A549 (cell line): ENCODE measurements around the gene CMTM1. TPM values are rescaled to one million over a fixed set of nuclear protein-coding genes. Genes with fewer than 3 reads are reported as not detected.

Experiments used
- ATAC-seq, 2 experiments: fragments of 200-7000 bp in 1 of 2; fragments of >200 bp in 1 of 2; cut with Nextera tagmentation in 1 of 2; cut with Tn5 transposase in 1 of 2; 3 replicates each; pipeline versions ENCODE4 v1.8.0 to v1.9.1; 2018 to 2020; ENCODE audit warnings: mild to moderate bottlenecking in 1 of 2, moderate library complexity in 1 of 2
- CTCF ChIA-PET: fragments of 300-600 bp; sonication (Branson Sonifier 250); formaldehyde crosslinking; extraction: SDS; loops from one replicate; lab custom pipeline; 2021; ENCODE audit warnings: antibody characterized with exemption, inconsistent platforms; lab: Yijun Ruan, JAX
- POLR2A ChIA-PET: fragments of 350-600 bp; formaldehyde crosslinking; extraction: SDS; loops from one replicate; lab custom pipeline; 2021; ENCODE audit warnings: antibody characterized with exemption, inconsistent platforms; lab: Yijun Ruan, JAX
- DNase-seq, 2 experiments: peaks; one replicate each; pipeline versions ENCODE4 v3.0.0 to v3.0.0-alpha.2; 2011 to 2016; ENCODE audit warnings: low read depth in 1 of 2, low spot score in 1 of 2
- FAIRE-seq: peaks from 2 replicates; lab custom pipeline; 2011; peaks lifted over from hg19 to GRCh38; lab: Jason Lieb, UNC
- H3K27ac ChIP-seq, 2 experiments: fragments of >200 bp; sonication (Bioruptor Twin); formaldehyde crosslinking; 3 replicates each; pipeline ENCODE4 v1.5.1; 2016 to 2017
- H3K4me1 ChIP-seq: fragments of >200 bp; sonication (Bioruptor Twin); formaldehyde crosslinking; 3 replicates; pipeline ENCODE4 v1.6.1; 2016
- H3K4me2 ChIP-seq: fragments of >200 bp; sonication (Bioruptor Twin); formaldehyde crosslinking; 3 replicates; pipeline ENCODE4 v1.6.1; 2016
- H3K4me3 ChIP-seq: fragments of >200 bp; sonication (Bioruptor Twin); formaldehyde crosslinking; 3 replicates; pipeline ENCODE4 v1.5.1; 2016
- H3K9me3 ChIP-seq: fragments of >200 bp; sonication (Bioruptor Twin); formaldehyde crosslinking; 3 replicates; pipeline ENCODE4 v1.6.1; 2016
- CHD2 ChIP-seq: fragments of 150-350 bp; IDR thresholded peaks from 2 replicates; pipeline ENCODE4 v1.6.1; 2014; ENCODE audit warnings: low read length; ENCODE audit not compliant: partially characterized antibody
- CHD4 ChIP-seq: fragments of 200-600 bp; sonication (generic); IDR thresholded peaks from 2 replicates; pipeline ENCODE4 v1.6.1; 2016; ENCODE audit warnings: antibody characterized with exemption, mild to moderate bottlenecking, borderline replicate concordance
- FOSB ChIP-seq: fragments of 250-450 bp; sonication (Bioruptor Pico); IDR thresholded peaks from 2 replicates; pipeline ENCODE4 v1.5.0; 2020; ENCODE audit warnings: mild to moderate bottlenecking, moderate library complexity
- FOXS1 ChIP-seq: fragments of 250-450 bp; sonication (Bioruptor Pico); IDR thresholded peaks from 2 replicates; pipeline ENCODE4 v1.5.0; 2020; ENCODE audit warnings: mild to moderate bottlenecking, moderate library complexity
- GATA3 ChIP-seq: IDR thresholded peaks from 2 replicates; pipeline ENCODE4 v1.6.1; 2012; ENCODE audit warnings: borderline replicate concordance
- HDAC2 ChIP-seq: fragments of 200-600 bp; sonication (generic); IDR thresholded peaks from 2 replicates; pipeline ENCODE4 v1.6.1; 2016
- HOXA7 ChIP-seq: fragments of 250-450 bp; sonication (Bioruptor Pico); IDR thresholded peaks from 2 replicates; pipeline ENCODE4 v1.5.0; 2020; ENCODE audit warnings: mild to moderate bottlenecking, moderate library complexity
- HOXB13 ChIP-seq: fragments of 250-450 bp; sonication (Bioruptor Pico); IDR thresholded peaks from 2 replicates; pipeline ENCODE4 v1.5.0; 2020; ENCODE audit warnings: low read depth, mild to moderate bottlenecking, moderate library complexity
- HOXB5 ChIP-seq: fragments of 250-450 bp; sonication (Bioruptor Pico); IDR thresholded peaks from 2 replicates; pipeline ENCODE4 v1.5.0; 2020; ENCODE audit warnings: mild to moderate bottlenecking, moderate library complexity
- JUN ChIP-seq, 2 experiments: fragments of >200 bp; sonication (Bioruptor Twin); formaldehyde crosslinking; IDR thresholded peaks; 2 replicates in 1 of 2; 3 replicates in 1 of 2; pipeline ENCODE4 v1.6.1; 2016 to 2017
- JUNB ChIP-seq: fragments of >200 bp; sonication (Bioruptor Twin); formaldehyde crosslinking; IDR thresholded peaks from 2 replicates; pipeline ENCODE4 v1.6.1; 2016
- MAZ ChIP-seq: fragments of 150-350 bp; IDR thresholded peaks from 2 replicates; pipeline ENCODE4 v1.6.1; 2014; ENCODE audit warnings: antibody characterized with exemption, low read depth, low read length, borderline replicate concordance
- MYC ChIP-seq: IDR thresholded peaks from 2 replicates; pipeline ENCODE4 v1.6.1; 2012; ENCODE audit warnings: mild to moderate bottlenecking, inconsistent platforms, low read length, improper control_type of control experiment, borderline replicate concordance
- NFE2L2 ChIP-seq: fragments of 150-350 bp; conservative IDR thresholded peaks from 2 replicates; pipeline ENCODE4 v1.6.1; 2014; ENCODE audit warnings: low read length
- NR3C1 ChIP-seq: fragments of >200 bp; sonication (Bioruptor Twin); formaldehyde crosslinking; IDR thresholded peaks from 3 replicates; pipeline ENCODE4 v1.6.1; 2017
- RARB ChIP-seq: fragments of 250-450 bp; sonication (Bioruptor Pico); IDR thresholded peaks from 2 replicates; pipeline ENCODE4 v1.8.0; 2021; ENCODE audit warnings: mild to moderate bottlenecking, moderate library complexity
- ZNF302 ChIP-seq: fragments of 250-450 bp; sonication (Bioruptor Pico); IDR thresholded peaks from 2 replicates; pipeline ENCODE4 v1.9.0; 2021; ENCODE audit warnings: inconsistent platforms, mild to moderate bottlenecking, moderate library complexity
- WGBS: methylation state at CpG from one replicate; pipeline ENCODE4 v1.1.6; 2017; ENCODE audit errors: missing lambda C conversion rate; 5-methylcytosine and 5-hydroxymethylcytosine counted together
- polyA plus RNA-seq, 4 experiments: library from polyadenylated mRNA; depleted of rRNA in 3 of 4; stranded (reverse); fragments of >200 nt; fragmentation: RNase III in 1 of 4; extraction: RNeasy Plus Mini Kit Qiagen cat#74134 plus additional on column Dnase treatment in 1 of 4; gene quantifications; 2 replicates in 3 of 4; 3 replicates in 1 of 4; pipeline ENCODE4 v1.2.3, GENCODE V29; 2011 to 2017
- TF ChIP-seq, protein P1 (sequence below): fragments of 200-600 bp; sonication (generic); IDR thresholded peaks from 2 replicates; pipeline ENCODE4 v1.6.1; 2016; ENCODE audit warnings: antibody characterized with exemption, mild to moderate bottlenecking, moderate library complexity
- TF ChIP-seq, protein P2 (sequence below): fragments of 450-650 bp; IDR thresholded peaks from 2 replicates; pipeline ENCODE4 v1.6.1; 2014; ENCODE audit warnings: antibody characterized with exemption
- TF ChIP-seq, protein P3 (sequence below): fragments of 150-350 bp; IDR thresholded peaks from 2 replicates; pipeline ENCODE4 v1.6.1; 2014; ENCODE audit warnings: low read depth, mild to moderate bottlenecking, low read length
- TF ChIP-seq, protein P4 (sequence below): IDR thresholded peaks from 2 replicates; pipeline ENCODE4 v1.6.1; 2012
- TF ChIP-seq, protein P5 (sequence below): IDR thresholded peaks from 2 replicates; pipeline ENCODE4 v1.6.1; 2012; ENCODE audit warnings: low read depth, borderline replicate concordance
- TF ChIP-seq, protein P6 (sequence below): fragments of >200 bp; sonication (Bioruptor Twin); formaldehyde crosslinking; IDR thresholded peaks from 3 replicates; pipeline ENCODE4 v1.5.1; 2016

The CMTM1 gene
- polyA plus RNA-seq, 2 of the 4 experiments (the other 2 are of a cell fraction): 1.3 to 1.9 TPM

DNA sequence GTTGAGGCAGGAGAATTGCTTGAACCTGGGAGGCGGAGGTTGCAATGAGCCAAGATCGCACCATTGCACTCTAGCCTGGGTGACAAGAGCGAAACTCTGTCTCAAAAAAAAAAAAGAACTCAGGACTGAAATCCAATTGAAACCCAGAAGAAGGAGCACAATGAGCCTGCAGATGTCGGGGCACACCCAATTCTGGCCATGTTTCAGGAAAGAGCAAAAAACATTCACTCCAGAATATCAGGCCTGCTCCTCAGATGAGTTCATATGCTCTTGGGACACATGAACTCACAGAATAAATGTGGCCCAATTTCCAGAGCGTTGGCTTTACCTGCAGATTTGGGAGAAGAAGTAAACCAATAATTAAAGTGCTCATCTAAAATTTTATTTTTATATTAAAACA is 10.1 kb downstream of the CMTM1 start:
- ChIA-PET POLR2A (no interaction called here), CTCF (interaction anchor here (1.4 to 2.9 kb wide), 3 partner anchors 13 to 21 kb away, joined by 3 to 9 read pairs (median 8); no protein-coding TSS in a partner anchor)
- DNase-seq (no peak), ATAC-seq (no peak), FAIRE-seq (no peak)
- WGBS: 92% methylated on average over 5 of the region's 5 CpGs
- Histone ChIP-seq H3K9me3 (no peaks in the 10 kb centered on the region), H3K27ac (no peak overlapping the region), H3K4me3 (no peak overlapping the region), H3K4me2 (no peak overlapping the region), H3K4me1 (no peaks in the 10 kb centered on the region)
- TF ChIP-seq, protein P1, sequence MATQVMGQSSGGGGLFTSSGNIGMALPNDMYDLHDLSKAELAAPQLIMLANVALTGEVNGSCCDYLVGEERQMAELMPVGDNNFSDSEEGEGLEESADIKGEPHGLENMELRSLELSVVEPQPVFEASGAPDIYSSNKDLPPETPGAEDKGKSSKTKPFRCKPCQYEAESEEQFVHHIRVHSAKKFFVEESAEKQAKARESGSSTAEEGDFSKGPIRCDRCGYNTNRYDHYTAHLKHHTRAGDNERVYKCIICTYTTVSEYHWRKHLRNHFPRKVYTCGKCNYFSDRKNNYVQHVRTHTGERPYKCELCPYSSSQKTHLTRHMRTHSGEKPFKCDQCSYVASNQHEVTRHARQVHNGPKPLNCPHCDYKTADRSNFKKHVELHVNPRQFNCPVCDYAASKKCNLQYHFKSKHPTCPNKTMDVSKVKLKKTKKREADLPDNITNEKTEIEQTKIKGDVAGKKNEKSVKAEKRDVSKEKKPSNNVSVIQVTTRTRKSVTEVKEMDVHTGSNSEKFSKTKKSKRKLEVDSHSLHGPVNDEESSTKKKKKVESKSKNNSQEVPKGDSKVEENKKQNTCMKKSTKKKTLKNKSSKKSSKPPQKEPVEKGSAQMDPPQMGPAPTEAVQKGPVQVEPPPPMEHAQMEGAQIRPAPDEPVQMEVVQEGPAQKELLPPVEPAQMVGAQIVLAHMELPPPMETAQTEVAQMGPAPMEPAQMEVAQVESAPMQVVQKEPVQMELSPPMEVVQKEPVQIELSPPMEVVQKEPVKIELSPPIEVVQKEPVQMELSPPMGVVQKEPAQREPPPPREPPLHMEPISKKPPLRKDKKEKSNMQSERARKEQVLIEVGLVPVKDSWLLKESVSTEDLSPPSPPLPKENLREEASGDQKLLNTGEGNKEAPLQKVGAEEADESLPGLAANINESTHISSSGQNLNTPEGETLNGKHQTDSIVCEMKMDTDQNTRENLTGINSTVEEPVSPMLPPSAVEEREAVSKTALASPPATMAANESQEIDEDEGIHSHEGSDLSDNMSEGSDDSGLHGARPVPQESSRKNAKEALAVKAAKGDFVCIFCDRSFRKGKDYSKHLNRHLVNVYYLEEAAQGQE: no peak
- no peak for TF ChIP-seq NR3C1
- no peak for TF ChIP-seq HDAC2
- TF ChIP-seq JUNB: no peak
- no peak for TF ChIP-seq HOXB5 (CRISPR knock-in tag)
- TF ChIP-seq, protein P2, sequence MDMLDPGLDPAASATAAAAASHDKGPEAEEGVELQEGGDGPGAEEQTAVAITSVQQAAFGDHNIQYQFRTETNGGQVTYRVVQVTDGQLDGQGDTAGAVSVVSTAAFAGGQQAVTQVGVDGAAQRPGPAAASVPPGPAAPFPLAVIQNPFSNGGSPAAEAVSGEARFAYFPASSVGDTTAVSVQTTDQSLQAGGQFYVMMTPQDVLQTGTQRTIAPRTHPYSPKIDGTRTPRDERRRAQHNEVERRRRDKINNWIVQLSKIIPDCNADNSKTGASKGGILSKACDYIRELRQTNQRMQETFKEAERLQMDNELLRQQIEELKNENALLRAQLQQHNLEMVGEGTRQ: no peak
- no peak for TF ChIP-seq MAZ
- no peak for TF ChIP-seq JUN (IDR thresholded peaks at IDR 0.05)
- no peak for TF ChIP-seq RARB (CRISPR knock-in tag)
- TF ChIP-seq NFE2L2: no peak
- no peak for TF ChIP-seq CHD4
- TF ChIP-seq ZNF302 (CRISPR knock-in tag): no peak
- TF ChIP-seq, protein P3, sequence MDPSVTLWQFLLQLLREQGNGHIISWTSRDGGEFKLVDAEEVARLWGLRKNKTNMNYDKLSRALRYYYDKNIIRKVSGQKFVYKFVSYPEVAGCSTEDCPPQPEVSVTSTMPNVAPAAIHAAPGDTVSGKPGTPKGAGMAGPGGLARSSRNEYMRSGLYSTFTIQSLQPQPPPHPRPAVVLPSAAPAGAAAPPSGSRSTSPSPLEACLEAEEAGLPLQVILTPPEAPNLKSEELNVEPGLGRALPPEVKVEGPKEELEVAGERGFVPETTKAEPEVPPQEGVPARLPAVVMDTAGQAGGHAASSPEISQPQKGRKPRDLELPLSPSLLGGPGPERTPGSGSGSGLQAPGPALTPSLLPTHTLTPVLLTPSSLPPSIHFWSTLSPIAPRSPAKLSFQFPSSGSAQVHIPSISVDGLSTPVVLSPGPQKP: no peak
- no peak for TF ChIP-seq HOXB13 (CRISPR knock-in tag)
- no peak for TF ChIP-seq HOXA7
- TF ChIP-seq FOSB (CRISPR knock-in tag): no peak
- TF ChIP-seq, protein P4, sequence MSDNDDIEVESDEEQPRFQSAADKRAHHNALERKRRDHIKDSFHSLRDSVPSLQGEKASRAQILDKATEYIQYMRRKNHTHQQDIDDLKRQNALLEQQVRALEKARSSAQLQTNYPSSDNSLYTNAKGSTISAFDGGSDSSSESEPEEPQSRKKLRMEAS: no peak
- TF ChIP-seq MYC: no peak
- TF ChIP-seq FOXS1: no peak
- TF ChIP-seq GATA3: no peak

DNA sequence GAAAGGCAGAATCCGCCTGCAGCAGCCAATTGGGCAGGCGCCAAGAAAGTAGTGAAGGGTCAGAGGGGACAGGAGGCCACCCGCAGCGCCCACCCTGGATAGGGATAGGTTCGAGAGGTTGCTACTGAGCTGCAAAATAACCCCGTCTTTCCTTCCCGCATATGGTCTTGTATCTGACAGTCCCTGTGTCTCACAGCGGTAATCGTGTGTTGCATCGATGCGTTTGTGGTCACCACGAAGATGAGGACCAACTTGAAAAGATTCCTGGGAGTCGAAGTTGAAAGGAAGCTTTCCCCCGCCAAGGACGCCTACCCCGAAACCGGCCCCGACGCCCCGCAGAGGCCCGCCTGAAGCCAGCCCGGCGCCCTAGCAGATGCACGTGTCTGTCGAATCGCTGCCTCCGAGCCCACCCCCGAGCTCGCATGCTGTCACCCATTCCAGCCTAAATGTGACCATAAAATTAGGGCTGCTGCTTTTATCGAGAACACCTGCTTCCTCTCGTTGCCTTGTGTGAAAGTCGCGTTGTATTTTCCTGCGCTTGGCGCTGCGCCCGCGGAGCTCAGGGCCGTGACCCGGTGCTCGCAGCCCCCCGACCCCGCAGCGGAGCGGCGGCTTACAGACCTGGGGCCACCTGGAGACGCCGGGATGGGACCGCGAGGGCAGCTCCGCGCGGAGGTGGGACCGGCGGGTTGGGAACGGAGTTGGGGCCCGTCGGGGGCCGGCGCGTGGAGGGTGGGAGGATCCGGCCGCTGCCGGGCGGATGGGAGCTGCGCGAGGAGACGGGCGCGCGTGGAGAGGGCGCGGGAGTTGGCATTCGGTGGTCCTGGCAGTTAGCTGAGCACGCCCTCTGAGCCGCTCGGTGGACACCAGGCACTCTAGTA is 12.7 kb downstream of the CMTM1 start, which contains the start of gene CMTM2:
CMTM2 (plus strand) TSS at position 813 of the 881 bp plus-strand sequence. CDS start 145 bp downstream, outside the sequence.
- POLR2A ChIA-PET: no interaction called here
- ATAC-seq: no peak
- H3K4me3 ChIP-seq: no peak within 1 kb of the TSS
- H3K9me3 ChIP-seq: no peaks in the 10 kb centered on the region
- TF ChIP-seq HOXB5 (CRISPR knock-in tag) (no peak), CHD2 (no peak), ZNF302 (CRISPR knock-in tag) (no peak), HDAC2 (no peak)
- TF ChIP-seq, protein P1: no peak
- TF ChIP-seq, protein P5, sequence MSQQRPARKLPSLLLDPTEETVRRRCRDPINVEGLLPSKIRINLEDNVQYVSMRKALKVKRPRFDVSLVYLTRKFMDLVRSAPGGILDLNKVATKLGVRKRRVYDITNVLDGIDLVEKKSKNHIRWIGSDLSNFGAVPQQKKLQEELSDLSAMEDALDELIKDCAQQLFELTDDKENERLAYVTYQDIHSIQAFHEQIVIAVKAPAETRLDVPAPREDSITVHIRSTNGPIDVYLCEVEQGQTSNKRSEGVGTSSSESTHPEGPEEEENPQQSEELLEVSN: no peak
- TF ChIP-seq, protein P6, sequence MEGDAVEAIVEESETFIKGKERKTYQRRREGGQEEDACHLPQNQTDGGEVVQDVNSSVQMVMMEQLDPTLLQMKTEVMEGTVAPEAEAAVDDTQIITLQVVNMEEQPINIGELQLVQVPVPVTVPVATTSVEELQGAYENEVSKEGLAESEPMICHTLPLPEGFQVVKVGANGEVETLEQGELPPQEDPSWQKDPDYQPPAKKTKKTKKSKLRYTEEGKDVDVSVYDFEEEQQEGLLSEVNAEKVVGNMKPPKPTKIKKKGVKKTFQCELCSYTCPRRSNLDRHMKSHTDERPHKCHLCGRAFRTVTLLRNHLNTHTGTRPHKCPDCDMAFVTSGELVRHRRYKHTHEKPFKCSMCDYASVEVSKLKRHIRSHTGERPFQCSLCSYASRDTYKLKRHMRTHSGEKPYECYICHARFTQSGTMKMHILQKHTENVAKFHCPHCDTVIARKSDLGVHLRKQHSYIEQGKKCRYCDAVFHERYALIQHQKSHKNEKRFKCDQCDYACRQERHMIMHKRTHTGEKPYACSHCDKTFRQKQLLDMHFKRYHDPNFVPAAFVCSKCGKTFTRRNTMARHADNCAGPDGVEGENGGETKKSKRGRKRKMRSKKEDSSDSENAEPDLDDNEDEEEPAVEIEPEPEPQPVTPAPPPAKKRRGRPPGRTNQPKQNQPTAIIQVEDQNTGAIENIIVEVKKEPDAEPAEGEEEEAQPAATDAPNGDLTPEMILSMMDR: no peak
- TF ChIP-seq, all 56 proteins: peak for 0
- WGBS: 91% methylated on average over 77 of the region's 77 CpGs
- CTCF ChIA-PET: interaction anchor here (1.0 to 4.0 kb wide), 6 partner anchors 8 to 294 kb away, joined by 3 to 24 read pairs (median 4); no protein-coding TSS in a partner anchor
- Histone ChIP-seq H3K27ac (no peak within 1 kb of the TSS), H3K4me1 (no peaks in the 10 kb centered on the region), H3K4me2 (no peak within 1 kb of the TSS)
- FAIRE-seq (no peak), DNase-seq (no peak)
